Left kidney (tissue), 2 donors: ENCODE data around the gene EXOSC2. TPM values are rescaled to one million over a fixed set of nuclear protein-coding genes. Genes with fewer than 3 reads are reported as not detected.
"Not testable (repeated sequence)": the region's sequence is repeated elsewhere in the genome, so short reads cannot be mapped to it uniquely, and the experiment has no call there.

Source experiments
- DNase-seq: peaks from one replicate; pipeline ENCODE4 v3.0.0-alpha.2; 2013
- polyA plus RNA-seq: library from polyadenylated mRNA; unstranded; fragments of 120-200 nt; gene quantifications from one replicate; pipeline ENCODE4 v1.2.1, GENCODE V29; 2013; ENCODE audit not compliant: insufficient read length

EXOSC2 gene
- polyA plus RNA-seq, 1 donor, result 51.7 TPM

GRCh38 chr9:130666393-130667119 is 27.0 kb upstream of the EXOSC2 start:
- DNase-seq, result no peak

- no peak for DNase-seq
Observed at GRCh38 chr9:130667120-130667435, 26.5 kb upstream of the EXOSC2 start.

GRCh38 chr9:130668196-130668595 is 25.4 kb upstream of the EXOSC2 start:
- DNase-seq, result no peak

GRCh38 chr9:130668659-130669058 is 24.9 kb upstream of the EXOSC2 start:
- no peak for DNase-seq

GRCh38 chr9:130669965-130670364 is 23.6 kb upstream of the EXOSC2 start:
- DNase-seq, result no peak

- no peak for DNase-seq
Observed at GRCh38 chr9:130670644-130671043, 22.9 kb upstream of the EXOSC2 start.

- no peak for DNase-seq
Observed at GRCh38 chr9:130672466-130672865, 21.1 kb upstream of the EXOSC2 start.

- no peak for DNase-seq
Observed at GRCh38 chr9:130672933-130673615, 20.5 kb upstream of the EXOSC2 start.

GRCh38 chr9:130675396-130675795 is 18.2 kb upstream of the EXOSC2 start:
- DNase-seq, result no peak

- DNase-seq, result no peak
Observed at GRCh38 chr9:130677252-130677651, 16.3 kb upstream of the EXOSC2 start.

GRCh38 chr9:130680836-130681768 is 12.5 kb upstream of the EXOSC2 start:
- no peak for DNase-seq

GRCh38 chr9:130681769-130682420 is 11.7 kb upstream of the EXOSC2 start:
- DNase-seq, result no peak

GRCh38 chr9:130682421-130683121 is 11.0 kb upstream of the EXOSC2 start:
- DNase-seq, result peak; percentile 61

- no peak for DNase-seq
Observed at GRCh38 chr9:130685104-130685503, 8.5 kb upstream of the EXOSC2 start.

- DNase-seq, result not testable (repeated sequence)
Observed at GRCh38 chr9:130685945-130686344, 7.6 kb upstream of the EXOSC2 start.

GRCh38 chr9:130687615-130688014 is 6.0 kb upstream of the EXOSC2 start:
- DNase-seq, result no peak

- no peak for DNase-seq
Observed at GRCh38 chr9:130688072-130688471, 5.5 kb upstream of the EXOSC2 start.

- no peak for DNase-seq
Observed at GRCh38 chr9:130689572-130689936, 4.0 kb upstream of the EXOSC2 start.

- DNase-seq, result peak; percentile 71
Observed at GRCh38 chr9:130689937-130690700, 3.5 kb upstream of the EXOSC2 start.

GRCh38 chr9:130692321-130692720 is 1.3 kb upstream of the EXOSC2 start:
- DNase-seq, result peak; percentile 55

- DNase-seq, result no peak
Observed at GRCh38 chr9:130693101-130693425, 517 bp upstream of the EXOSC2 start.
